IPS-15b (cell line): ENCODE data around the gene SF3B1.
"Not testable (repeated sequence)": the region's sequence is repeated elsewhere in the genome, so short reads cannot be mapped to it uniquely, and the experiment has no call there.

Experiments used
- H3K27me3 ChIP-seq: one replicate; pipeline ENCODE4 v1.6.1; 2013; ENCODE audit warnings: low read length; ENCODE audit not compliant: control insufficient read depth, insufficient read depth
- H3K36me3 ChIP-seq: one replicate; pipeline ENCODE4 v1.6.1; 2013; ENCODE audit warnings: low read length; ENCODE audit not compliant: control insufficient read depth, insufficient read depth
- H3K4me1 ChIP-seq: one replicate; pipeline ENCODE4 v1.6.1; 2013; ENCODE audit warnings: mild to moderate bottlenecking, low read length; ENCODE audit not compliant: control insufficient read depth, insufficient read depth
- H3K4me3 ChIP-seq: one replicate; pipeline ENCODE4 v1.5.1; 2013; ENCODE audit warnings: low read depth, low read length
- H3K9ac ChIP-seq: one replicate; pipeline ENCODE4 v1.6.1; 2013; ENCODE audit warnings: low read depth, mild to moderate bottlenecking, low read length
- H3K9me3 ChIP-seq: one replicate; pipeline ENCODE4 v1.6.1; 2013; ENCODE audit warnings: mild to moderate bottlenecking, low read length; ENCODE audit not compliant: control insufficient read depth, insufficient read depth

SF3B1 gene

DNA sequence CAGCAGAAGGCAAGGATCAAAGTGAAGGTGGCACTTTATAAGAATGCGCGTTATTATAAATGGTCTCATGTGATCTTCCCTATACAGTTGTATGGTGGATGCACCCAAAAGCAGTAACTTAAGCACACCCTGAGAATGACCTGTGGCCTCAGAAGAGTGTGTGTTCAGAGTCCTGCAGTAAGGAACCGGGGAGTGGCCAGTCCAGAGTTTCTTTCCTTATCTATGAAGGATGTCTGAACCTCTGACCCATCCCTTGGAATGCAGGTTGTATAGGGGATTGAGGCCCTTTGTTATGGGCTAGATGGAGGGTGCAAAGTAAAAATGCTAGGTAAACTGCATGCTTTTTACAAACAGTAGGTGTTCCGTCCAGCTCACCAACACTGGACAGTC, 80.7 kb downstream of the SF3B1 start:
- no peaks in the 10 kb centered on the region for H3K27me3 ChIP-seq
- no peaks in the 10 kb centered on the region for H3K9me3 ChIP-seq
- H3K36me3 ChIP-seq: no peaks in the 10 kb centered on the region
- H3K9ac ChIP-seq: no peak overlapping the region
- H3K4me3 ChIP-seq: no peak overlapping the region
- H3K4me1 ChIP-seq: no peaks in the 10 kb centered on the region

DNA sequence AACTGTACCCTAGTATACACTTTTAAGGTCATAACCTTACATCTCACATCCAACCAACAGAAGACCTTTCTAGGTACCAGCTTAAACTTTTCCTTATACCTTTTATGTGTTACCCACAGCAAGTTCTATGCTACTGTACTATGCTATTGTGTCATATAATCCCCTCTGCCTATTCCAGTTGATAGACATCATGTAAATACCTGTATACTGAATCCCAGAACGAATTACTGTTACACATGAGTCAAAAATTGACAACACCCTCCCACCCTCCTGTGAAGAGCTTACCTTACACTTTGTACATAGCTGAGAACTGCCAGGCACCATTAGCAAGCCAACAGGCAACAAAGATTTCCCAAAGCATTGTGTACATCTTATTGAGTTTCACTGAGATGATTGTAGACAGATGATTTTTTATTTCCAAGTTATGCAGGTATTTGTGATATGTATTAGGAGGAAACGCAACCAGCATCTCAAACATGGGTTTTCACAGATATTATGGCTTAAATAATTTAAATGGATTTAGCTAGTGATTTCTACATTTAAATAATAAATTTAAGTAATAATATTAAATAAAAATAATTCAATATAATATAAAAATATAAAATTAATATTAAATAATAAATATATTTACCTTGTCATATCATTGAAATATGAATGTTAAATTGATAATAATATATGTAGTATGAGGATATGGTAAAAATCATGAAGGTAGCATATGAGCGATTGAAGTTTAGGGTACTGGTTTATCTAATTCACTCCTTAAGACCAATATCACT, 81.2 kb downstream of the SF3B1 start:
- H3K9me3 ChIP-seq: no peaks in the 10 kb centered on the region
- no peak overlapping the region for H3K4me3 ChIP-seq
- no peaks in the 10 kb centered on the region for H3K27me3 ChIP-seq
- H3K9ac ChIP-seq: no peak overlapping the region
- no peaks in the 10 kb centered on the region for H3K4me1 ChIP-seq
- no peaks in the 10 kb centered on the region for H3K36me3 ChIP-seq

DNA sequence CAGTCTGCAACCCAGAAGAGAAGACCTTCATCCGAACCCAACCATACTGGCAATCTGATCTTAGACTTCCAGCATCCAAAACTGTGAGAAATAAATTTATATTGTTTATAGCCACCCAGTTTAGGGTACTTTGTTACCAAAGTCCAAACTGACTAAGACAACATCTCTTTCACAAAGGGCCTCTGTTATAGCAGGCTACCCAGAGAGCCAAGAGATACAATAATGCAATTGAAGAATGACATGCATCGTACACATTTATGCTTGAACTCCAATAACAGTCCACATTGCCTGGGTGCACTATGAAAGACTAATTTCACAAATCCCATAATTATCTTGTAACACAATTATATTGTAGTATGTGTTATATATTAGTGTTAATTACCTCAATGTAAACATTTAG, 85.1 kb downstream of the SF3B1 start:
- Histone ChIP-seq H3K9ac (no peak overlapping the region), H3K36me3 (no peaks in the 10 kb centered on the region), H3K4me3 (no peak overlapping the region)

DNA sequence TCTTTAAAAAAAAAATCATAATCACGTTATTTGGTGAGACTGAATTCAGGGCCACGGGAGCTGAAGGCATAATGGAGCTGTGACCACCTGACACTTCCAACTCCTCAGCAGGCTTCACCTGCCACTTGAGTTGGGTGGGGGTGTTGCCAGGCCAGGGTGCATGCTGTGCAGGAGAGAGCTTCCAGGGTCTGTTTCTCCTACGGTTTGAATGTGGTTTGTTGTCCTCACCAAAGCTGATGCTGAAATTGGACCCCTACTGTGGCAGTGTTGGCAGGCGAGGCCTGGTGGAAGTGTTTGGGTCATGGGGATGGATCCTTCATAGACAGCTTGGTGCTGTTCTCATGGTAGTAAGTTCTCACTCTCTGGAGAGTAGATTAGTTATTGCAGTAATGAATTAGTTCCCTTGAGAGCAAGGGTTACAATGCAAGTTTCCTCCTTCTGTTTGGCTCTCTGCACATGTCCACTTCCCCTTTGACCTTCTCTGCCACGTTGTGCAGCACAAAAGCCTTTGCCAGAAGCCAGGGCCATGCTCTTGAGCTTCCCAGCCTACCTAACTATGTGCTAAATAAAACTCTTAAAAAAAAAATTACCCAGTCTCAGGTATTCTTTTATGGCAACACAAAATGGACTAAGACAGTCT, 86.0 kb downstream of the SF3B1 start:
- Histone ChIP-seq H3K9ac (no peak overlapping the region), H3K4me3 (no peak overlapping the region), H3K36me3 (no peaks in the 10 kb centered on the region), H3K27me3 (no peaks in the 10 kb centered on the region), H3K9me3 (no peaks in the 10 kb centered on the region), H3K4me1 (no peaks in the 10 kb centered on the region)

More for the DNA sequence above, 85.1 kb downstream of the SF3B1 start:
- H3K27me3 ChIP-seq: no peaks in the 10 kb centered on the region
- no peaks in the 10 kb centered on the region for H3K9me3 ChIP-seq
- no peaks in the 10 kb centered on the region for H3K4me1 ChIP-seq

DNA sequence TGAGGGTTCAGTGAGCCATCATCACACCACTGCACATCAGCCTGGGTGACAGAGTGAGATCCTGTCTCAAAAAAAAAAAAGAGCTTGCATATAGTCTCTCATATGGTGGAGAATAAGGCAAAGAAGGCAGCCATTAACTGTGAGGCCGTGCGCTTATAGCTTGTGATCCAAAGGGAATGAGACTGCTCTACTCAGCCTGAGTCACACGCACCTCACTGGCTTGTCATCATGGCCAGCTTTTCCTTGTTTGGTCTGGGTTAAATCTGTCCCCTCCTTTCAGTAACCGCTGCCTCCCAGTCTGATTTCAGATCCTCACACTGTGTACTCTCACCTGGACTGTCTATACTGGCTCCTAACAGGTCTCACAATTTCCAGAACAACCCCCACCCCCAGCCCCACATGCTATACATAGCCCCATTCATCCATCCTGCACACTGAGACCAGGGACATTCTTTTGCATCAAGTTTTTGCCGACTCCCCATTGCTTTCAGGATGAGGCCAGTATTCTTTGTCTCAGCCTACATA, 88.9 kb downstream of the SF3B1 start:
- Histone ChIP-seq H3K4me1 (no peaks in the 10 kb centered on the region), H3K9ac (no peak overlapping the region), H3K36me3 (no peaks in the 10 kb centered on the region), H3K9me3 (no peaks in the 10 kb centered on the region), H3K4me3 (no peak overlapping the region), H3K27me3 (no peaks in the 10 kb centered on the region)

DNA sequence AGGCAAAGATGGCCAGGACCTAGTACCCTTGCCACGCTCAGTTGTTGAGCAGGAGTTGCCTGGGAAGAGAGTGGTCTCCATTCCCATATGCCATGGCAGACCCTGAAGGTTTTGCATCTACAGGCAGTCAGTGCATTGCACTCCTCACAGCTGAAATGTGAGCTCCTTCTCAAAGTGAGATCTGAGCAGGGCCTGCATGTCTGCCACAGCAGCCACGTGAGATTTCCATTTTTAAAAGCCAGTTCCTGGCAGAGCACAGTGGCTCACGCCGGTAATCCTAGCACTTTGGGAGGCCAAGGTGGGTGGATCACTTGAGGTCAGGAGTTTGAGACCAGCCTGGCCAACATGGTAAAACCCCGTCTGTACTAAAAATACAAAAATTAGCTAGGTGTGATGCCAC, 90.9 kb downstream of the SF3B1 start:
- H3K36me3 ChIP-seq, H3K4me3 ChIP-seq, H3K4me1 ChIP-seq, H3K27me3 ChIP-seq, H3K9me3 ChIP-seq, H3K9ac ChIP-seq: not testable (repeated sequence)

DNA sequence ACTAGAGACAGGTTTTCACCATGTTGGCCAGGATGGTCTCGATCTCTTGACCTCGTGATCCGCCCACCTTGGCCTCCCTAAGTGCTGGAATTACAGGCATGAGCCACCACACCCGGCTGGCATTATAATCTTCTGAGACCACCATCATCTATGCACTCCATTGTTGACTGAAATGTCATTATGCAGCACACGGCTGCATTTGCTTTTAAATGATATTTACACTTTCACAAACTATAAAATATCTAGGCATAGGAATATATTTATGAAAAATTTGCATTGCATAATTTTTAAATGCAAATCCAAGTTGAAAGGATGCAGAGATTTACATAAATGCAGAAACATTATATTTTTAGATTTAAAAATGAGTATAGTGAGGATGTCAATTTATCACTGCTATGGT, 94.2 kb downstream of the SF3B1 start:
- H3K9ac ChIP-seq: no peak overlapping the region
- no peaks in the 10 kb centered on the region for H3K27me3 ChIP-seq
- no peaks in the 10 kb centered on the region for H3K36me3 ChIP-seq
- no peaks in the 10 kb centered on the region for H3K4me1 ChIP-seq
- no peak overlapping the region for H3K4me3 ChIP-seq
- H3K9me3 ChIP-seq: no peaks in the 10 kb centered on the region
